Psoas muscle (tissue), 8 donors: ENCODE results near the gene CHMP6. TPM values are rescaled to one million over a fixed set of nuclear protein-coding genes. Genes with fewer than 3 reads are reported as not detected.

ENCODE experiments used
- ATAC-seq, 4 donors: fragments of 200-7000 bp; cut with Tn5 transposase; one replicate each; pipeline ENCODE4 v1.9.1; 2020; ENCODE audit warnings: moderate library complexity in 3 of 4, mild to moderate bottlenecking in 2 of 4
- DNase-seq, 2 donors: peaks; one replicate each; pipeline ENCODE4 v3.0.0-alpha.2; 2020
- H3K27ac ChIP-seq: fragments of 200-600 bp; one replicate; pipeline ENCODE4 v1.8.0; 2022
- H3K27me3 ChIP-seq, 3 donors: fragments of 200-600 bp in 1 of 3; one replicate each; pipeline versions ENCODE4 v1.6.1 to v1.8.0; 2013 to 2022; ENCODE audit warnings: low read length in 2 of 3, mild to moderate bottlenecking in 2 of 3, moderate library complexity in 1 of 3; ENCODE audit not compliant: insufficient read depth in 3 of 3
- H3K36me3 ChIP-seq, 2 donors: fragments of 200-600 bp in 1 of 2; one replicate each; pipeline versions ENCODE4 v1.6.1 to v1.8.0; 2013 to 2022; ENCODE audit warnings: low read depth in 1 of 2, mild to moderate bottlenecking in 1 of 2, moderate library complexity in 1 of 2; ENCODE audit not compliant: insufficient read depth in 1 of 2
- H3K4me1 ChIP-seq: fragments of 200-600 bp; one replicate; pipeline ENCODE4 v1.8.0; 2022
- H3K4me3 ChIP-seq: fragments of 200-600 bp; one replicate; pipeline ENCODE4 v1.8.0; 2022; ENCODE audit warnings: mild to moderate bottlenecking
- H3K9me3 ChIP-seq: fragments of 200-600 bp; one replicate; pipeline ENCODE4 v1.8.0; 2022
- WGBS, 3 donors: extraction: QIAGEN DNeasy Blood & Tissue Kit; methylation state at CpG; one replicate each; pipeline versions ENCODE4 v1.1.6 to v1.1.7; 2013; 5-methylcytosine and 5-hydroxymethylcytosine counted together
- intact Hi-C, 2 donors: fragments of 100-400 bp; cut with DNase I; formaldehyde crosslinking; loops; one replicate each; pipeline versions ENCODE4 v1.11.0 to v1.14.2; 2022
- polyA plus RNA-seq, 3 donors: library from polyadenylated mRNA; stranded (reverse); fragments of 200-250 nt; gene quantifications; one replicate each; pipeline ENCODE4 v1.2.3, GENCODE V29; 2013
- total RNA-seq, 4 donors: library from RNA; stranded (reverse); fragmentation: NEBNext Ultra II Directional in 2 of 4; extraction: Animal tissue kit (Norgen Biotek cat#: 25700) in 2 of 4; gene quantifications; one replicate each; pipeline versions ENCODE4 v1.2.1 to v1.2.4, GENCODE V29; 2021 to 2023
- TF ChIP-seq, protein P1 (sequence below): fragments of 200-600 bp; IDR thresholded peaks from one replicate; pipeline ENCODE4 v1.8.0; 2022; ENCODE audit warnings: antibody characterized with exemption
- donor health status: healthy with polysubstance abuse.
- donor health status: DM: no; HTN: no; CAD: no; lungs with moderate emphysema.
- donor health status: Bipolar disorder and iron deficiency.
- donor health status: healthy.
- donor health status: DM: yes; HTN: yes; CAD: no.
- donor health status: DM: no; HTN: no; CAD: no.
- donor health status: DM: no; HTN: no; CAD: no.
- donor health status: DM: yes; HTN: yes; CAD: no.

Gene CHMP6
- total and polyA plus RNA-seq, 7 donors = 32.0 to 53.2 (median 36.9) TPM

DNA sequence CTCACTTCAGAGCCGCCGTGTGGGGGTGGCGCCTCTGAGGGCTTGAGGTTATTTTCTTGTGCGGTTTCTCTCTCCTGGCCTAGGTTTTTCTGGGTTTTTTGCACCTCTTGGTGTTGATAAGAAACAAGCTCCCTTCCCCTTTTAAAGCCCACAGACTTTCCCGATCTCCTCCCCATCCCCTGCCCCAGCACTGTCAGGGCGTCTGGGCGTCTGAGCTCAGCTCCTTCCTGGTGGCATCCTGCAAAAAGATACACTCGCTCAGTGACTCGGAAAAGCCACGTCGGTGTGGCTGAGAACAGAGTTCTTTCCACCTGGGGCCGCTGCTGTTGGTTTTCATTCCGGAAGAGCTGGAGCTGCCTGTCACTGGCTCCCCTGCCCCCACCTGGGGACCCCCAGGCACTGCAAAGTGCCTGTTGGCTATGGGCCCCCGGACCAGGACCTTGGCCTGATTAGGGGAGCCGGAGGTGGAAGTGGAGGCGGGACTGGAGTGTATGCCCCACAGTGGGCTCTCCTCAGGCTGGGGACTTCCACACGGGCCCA lies 57.8 kb downstream of the CHMP6 start:
- ATAC-seq = no peak
- peaks cover 15% of the 10 kb centered on the region for H3K4me1 ChIP-seq

More for the DNA sequence above, 57.8 kb downstream of the CHMP6 start:
- no peaks in the 10 kb centered on the region for H3K27me3 ChIP-seq
- peak overlapping the region; percentile 1 for H3K4me3 ChIP-seq
- TF ChIP-seq, protein P1, sequence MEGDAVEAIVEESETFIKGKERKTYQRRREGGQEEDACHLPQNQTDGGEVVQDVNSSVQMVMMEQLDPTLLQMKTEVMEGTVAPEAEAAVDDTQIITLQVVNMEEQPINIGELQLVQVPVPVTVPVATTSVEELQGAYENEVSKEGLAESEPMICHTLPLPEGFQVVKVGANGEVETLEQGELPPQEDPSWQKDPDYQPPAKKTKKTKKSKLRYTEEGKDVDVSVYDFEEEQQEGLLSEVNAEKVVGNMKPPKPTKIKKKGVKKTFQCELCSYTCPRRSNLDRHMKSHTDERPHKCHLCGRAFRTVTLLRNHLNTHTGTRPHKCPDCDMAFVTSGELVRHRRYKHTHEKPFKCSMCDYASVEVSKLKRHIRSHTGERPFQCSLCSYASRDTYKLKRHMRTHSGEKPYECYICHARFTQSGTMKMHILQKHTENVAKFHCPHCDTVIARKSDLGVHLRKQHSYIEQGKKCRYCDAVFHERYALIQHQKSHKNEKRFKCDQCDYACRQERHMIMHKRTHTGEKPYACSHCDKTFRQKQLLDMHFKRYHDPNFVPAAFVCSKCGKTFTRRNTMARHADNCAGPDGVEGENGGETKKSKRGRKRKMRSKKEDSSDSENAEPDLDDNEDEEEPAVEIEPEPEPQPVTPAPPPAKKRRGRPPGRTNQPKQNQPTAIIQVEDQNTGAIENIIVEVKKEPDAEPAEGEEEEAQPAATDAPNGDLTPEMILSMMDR = no peak
- WGBS, 3 donors = 73 to 78% (median 75%) methylated on average over 17 of the region's 17 CpGs
- no peaks in the 10 kb centered on the region for H3K9me3 ChIP-seq
- DNase-seq = no peak
- peak overlapping the region; percentile 25 for H3K27ac ChIP-seq
- no peaks in the 10 kb centered on the region for H3K36me3 ChIP-seq
- intact Hi-C loops = no loop called here

Other genes starting within 250 kb of the CHMP6 start
- gene BAIAP2, start 43.3 kb downstream of the CHMP6 start, total RNA-seq = 10 to 100 TPM in 2 of 4 donors, 1 to 10 TPM in 2; 4.7 to 28.9 (median 10.0) TPM
- 10 to 100 TPM in 1 of 3 donors, 1 to 10 TPM in 2; 3.9 to 13.5 (median 6.5) TPM for gene BAIAP2, start 43.3 kb downstream of the CHMP6 start, polyA plus RNA-seq
- gene PVALEF, start 173.7 kb downstream of the CHMP6 start, total RNA-seq = not detected
- gene PVALEF, start 173.7 kb downstream of the CHMP6 start, polyA plus RNA-seq = not detected
- 1 to 10 TPM; 1.0 to 1.8 (median 1.4) TPM for gene AATK, start 174.4 kb downstream of the CHMP6 start, total RNA-seq
- under 1 TPM; 0.21 to 0.53 (median 0.47) TPM for gene AATK, start 174.4 kb downstream of the CHMP6 start, polyA plus RNA-seq
- gene CEP131, start 231.1 kb downstream of the CHMP6 start, total RNA-seq = 1 to 10 TPM; 3.7 to 8.6 (median 6.0) TPM
- gene CEP131, start 231.1 kb downstream of the CHMP6 start, polyA plus RNA-seq = 1 to 10 TPM; 4.6 to 5.7 (median 4.9) TPM
- gene TEPSIN, start 247.2 kb downstream of the CHMP6 start, total RNA-seq = 10 to 100 TPM; 10.9 to 22.1 (median 11.8) TPM
- gene TEPSIN, start 247.2 kb downstream of the CHMP6 start, polyA plus RNA-seq = 10 to 100 TPM; 11.2 to 14.3 (median 13.6) TPM
- 10 to 100 TPM; 45.6 to 58.5 (median 55.0) TPM for gene NDUFAF8, start 247.5 kb downstream of the CHMP6 start, total RNA-seq
- gene NDUFAF8, start 247.5 kb downstream of the CHMP6 start, polyA plus RNA-seq = 10 to 100 TPM; 42.4 to 63.8 (median 54.9) TPM